ENCODE measurements around the gene DTNA.
"Not testable (repeated sequence)": the region's sequence is repeated elsewhere in the genome, so short reads cannot be mapped to it uniquely, and the experiment has no call there.

The DTNA gene

DNA sequence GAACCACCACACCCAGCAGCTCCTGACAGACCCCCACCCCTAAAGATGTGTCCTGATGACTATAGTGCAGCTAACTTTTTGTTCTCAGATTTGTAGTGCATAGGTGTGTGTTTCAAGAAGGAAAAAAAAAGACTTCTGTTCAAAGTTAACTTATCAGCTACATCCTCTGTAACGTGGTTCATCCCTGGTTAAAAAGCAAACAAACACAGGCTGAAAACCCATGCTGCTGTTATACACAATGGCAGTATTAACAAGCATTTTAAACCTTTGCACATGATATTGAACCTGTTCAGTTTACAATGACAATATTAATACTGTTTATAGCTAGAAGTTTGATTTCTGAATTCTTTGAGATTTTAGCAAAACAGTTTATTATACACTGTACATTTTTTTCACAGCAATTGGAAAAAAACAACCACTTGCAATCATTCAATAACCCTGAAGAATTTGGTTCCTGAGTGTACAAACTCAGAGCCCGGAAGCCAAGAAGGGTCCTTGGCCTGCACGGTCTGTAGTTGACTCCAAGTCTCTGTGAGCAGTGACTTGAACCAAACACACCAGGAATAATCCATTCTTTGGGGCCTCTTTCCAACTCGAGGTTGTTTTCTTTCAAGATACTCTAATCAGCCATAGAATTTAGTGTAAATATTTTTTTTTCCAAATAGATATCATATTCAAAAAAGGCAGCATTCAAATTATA lies 177.9 kb downstream of the DTNA start:
- in situ Hi-C loops (cut with MboI; ENCODE audit: low sequenced_read_pairs) = no loop called here

DNA sequence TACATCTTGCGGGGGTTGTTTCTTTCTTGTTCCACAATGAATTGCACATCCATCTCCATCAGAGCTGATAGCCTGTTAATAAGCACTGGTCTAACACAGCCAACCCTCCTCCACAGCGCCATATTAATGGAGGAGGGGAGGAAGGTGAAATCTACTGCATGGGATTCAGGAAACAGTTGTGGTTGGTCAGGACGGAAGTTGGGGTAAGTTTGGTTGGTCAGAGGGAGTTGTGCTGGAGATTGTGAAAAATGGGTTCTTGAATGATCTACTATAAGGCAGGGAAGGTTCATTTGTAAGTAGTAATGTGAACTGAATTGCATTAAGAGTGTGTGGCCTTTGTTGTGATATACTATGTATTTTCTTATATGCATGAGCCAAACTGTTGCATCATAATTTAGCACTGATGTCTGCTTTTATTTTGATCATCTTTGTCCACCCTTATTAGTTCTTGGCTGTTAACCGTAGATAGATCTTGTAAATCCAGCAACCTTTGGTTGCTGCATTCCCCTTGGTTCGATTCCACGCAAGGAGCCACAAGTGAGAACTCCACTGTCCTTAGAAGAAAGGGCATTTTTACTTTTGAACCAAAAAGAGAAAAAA lies 180.5 kb downstream of the DTNA start:
- in situ Hi-C loops (cut with MboI; ENCODE audit: low sequenced_read_pairs) = no loop called here

DNA sequence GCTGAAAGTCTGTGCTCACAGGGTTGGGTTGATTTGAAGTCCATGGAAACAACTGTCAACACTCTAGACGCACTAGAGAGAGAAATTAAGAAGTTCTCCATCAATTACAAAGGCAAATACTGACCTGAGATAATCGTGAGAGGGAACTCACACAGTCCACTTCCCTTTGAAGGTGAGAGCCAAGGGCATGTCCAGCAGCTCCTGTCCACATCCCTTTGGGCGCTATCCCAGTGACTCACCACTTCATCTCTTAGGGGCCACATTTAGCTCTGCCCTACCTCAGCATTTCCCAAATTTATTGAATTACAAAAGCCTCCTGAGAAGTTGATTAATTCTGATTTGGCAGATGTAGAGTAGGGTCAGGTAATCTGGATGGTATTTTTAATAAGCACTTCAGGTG lies 182.3 kb downstream of the DTNA start:
- in situ Hi-C loops (cut with MboI; ENCODE audit: low sequenced_read_pairs) = no loop called here

DNA sequence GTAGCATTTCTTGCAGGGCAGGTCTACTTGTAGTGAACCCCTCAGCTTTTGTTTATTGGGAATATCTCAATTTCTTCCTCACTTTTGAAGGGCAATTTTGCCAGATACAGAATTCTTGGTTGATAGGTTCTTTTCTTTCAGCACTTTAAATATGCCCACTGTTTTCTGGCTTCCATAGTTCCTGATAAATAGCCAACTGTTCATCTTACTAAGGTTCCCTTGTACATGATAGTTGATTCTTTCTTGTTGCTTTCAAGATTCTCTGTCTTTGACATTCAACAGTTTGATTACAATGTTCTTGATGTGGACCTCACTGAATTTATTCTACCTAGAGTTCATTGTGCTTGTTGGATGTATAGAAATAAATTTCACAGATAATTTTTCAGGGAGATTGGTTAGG lies 183.1 kb downstream of the DTNA start:
- in situ Hi-C loops (cut with MboI; ENCODE audit: low sequenced_read_pairs) = no loop called here

DNA sequence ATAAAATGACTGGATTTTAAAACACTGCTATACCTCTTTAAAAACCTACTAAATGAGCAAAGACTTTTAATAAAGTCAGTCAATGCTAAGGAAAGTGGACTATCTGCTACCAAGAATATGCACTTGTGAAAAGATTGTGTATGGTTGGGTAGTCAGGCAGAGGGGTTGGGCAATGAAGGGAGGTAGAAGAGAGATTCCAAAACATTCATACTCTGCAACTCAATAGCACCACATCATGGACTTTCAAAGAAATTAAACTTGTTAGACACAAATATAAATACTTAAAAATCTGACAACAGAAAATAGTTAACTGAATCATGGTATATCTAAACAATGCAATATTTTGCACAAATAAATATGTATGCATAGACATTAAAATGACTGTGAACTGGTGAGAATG lies 191.2 kb downstream of the DTNA start:
- in situ Hi-C loops (cut with MboI; ENCODE audit: low sequenced_read_pairs) = no loop called here

DNA sequence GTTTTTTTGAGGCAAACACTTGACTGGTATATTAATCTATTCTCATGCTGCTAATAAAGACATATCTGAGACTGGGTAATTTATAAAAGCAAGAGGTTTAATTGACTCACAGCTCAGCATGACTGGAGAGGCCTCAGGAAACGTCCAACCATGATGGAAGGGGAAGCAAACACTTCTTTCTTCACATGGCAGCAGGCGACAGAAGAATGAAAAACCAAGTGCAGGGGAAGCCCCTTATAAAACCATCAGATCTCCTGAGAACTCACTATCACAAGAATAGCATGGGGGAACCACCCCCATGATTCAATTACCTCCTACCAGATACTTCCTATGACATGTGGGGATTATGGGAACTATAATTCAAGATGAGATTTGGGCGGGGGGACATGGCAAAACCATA lies 194.9 kb downstream of the DTNA start:
- in situ Hi-C loops (cut with MboI; ENCODE audit: low sequenced_read_pairs) = no loop called here

DNA sequence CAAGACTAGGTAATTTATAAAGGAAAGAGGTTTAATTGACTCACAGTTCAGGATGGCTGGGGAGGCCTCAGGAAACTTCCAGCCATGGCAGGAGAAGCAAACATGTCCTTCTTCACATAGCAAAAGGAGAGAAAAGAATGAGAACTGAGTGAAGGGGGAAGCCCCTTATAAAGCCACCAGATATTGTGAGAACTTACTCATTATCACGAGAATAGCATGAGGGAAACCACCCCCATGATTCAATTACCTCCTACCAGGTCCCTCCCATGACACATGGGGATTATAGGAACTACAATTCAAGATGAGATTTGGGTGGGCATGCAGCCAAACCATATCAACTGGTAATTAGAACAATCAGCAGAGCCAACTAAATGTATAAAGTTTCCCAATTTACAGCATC lies 196.9 kb downstream of the DTNA start:
- in situ Hi-C loops (cut with MboI; ENCODE audit: low sequenced_read_pairs) = not testable (repeated sequence)

DNA sequence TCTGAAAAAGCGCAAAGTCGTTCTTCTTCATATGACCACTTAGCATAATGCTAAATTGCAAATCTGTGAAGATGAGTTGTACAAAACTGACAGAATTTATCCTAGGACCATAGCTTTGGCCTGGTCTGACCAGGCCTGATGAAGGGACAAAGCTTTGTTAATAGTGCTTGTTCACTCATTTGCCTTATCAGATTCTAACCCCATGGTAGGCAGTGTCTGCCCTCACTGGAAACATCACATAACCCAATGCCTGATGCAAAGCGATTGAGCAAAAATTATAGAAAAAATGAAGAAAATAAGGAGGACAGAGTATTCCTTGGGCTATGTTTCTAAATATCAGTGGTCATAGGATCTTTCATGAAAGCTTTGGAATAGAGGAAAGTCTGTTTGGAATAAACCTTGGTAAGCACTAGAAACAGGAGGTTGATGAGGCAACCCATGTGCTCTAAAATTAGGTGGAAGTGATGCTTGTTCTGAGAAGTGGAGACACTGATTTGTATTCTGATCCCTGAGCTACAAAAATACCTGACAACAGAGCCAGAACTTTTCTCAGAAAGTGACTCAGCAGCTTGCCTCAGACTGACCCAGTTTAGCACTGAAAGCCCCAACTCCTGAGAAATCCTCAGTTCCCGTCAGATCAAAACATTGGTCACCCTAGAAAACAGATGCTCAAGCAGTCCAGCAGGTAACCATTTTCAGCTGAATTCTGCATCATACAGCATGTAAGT lies 199.7 kb downstream of the DTNA start:
- in situ Hi-C loops (cut with MboI; ENCODE audit: low sequenced_read_pairs) = no loop called here

DNA sequence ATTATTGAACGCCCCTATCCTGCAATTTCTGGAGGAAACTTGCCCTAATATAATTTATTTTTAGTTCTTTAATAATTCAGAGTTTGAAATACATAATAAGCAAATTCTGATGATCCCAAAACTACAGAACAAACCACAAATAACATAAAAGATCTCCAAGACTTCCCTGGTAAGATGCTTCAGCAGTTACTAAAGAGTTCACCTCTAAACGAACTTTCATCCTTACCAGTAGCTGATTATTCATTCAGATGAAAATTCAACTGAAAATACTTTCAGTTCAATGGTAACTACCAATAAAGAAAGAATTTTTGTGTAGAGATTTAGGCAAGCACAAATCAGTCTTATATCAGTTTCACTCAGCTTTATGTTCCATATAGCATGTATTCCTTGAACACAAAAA lies 201.0 kb downstream of the DTNA start:
- in situ Hi-C loops (cut with MboI; ENCODE audit: low sequenced_read_pairs) = no loop called here

DNA sequence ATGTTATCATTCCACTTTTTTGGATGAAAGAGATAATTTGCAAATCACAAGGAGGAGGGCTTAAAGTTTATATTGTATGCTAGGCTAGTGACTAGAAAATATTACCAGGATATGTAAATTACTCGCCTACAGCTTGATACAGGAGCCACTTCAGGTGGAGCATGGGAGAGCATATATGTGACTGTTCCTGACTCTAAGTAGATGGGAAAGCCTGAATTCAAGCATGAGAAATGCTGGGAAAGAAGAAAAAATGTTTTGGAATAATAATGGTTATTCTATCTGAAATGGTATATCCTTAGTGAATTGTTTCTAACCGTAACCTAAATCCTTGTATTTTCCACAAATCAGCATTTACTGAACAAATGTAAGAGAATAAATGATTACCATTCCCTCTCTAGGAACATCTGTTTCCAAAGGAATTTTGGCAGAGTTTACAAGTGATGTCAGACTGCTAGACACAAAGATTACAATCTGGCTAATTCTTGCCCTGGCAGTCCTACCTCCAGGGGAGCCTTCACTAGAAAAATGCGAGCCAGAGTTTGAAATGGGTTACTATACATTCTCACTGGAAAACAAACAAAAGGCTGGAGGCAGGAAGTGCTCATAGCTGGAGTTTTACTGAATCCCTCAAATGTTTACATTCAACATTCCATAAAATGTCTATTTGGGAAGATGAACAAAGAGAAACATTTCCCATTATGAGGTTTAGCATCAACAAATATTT lies 201.7 kb downstream of the DTNA start:
- in situ Hi-C loops (cut with MboI; ENCODE audit: low sequenced_read_pairs) = no loop called here

DNA sequence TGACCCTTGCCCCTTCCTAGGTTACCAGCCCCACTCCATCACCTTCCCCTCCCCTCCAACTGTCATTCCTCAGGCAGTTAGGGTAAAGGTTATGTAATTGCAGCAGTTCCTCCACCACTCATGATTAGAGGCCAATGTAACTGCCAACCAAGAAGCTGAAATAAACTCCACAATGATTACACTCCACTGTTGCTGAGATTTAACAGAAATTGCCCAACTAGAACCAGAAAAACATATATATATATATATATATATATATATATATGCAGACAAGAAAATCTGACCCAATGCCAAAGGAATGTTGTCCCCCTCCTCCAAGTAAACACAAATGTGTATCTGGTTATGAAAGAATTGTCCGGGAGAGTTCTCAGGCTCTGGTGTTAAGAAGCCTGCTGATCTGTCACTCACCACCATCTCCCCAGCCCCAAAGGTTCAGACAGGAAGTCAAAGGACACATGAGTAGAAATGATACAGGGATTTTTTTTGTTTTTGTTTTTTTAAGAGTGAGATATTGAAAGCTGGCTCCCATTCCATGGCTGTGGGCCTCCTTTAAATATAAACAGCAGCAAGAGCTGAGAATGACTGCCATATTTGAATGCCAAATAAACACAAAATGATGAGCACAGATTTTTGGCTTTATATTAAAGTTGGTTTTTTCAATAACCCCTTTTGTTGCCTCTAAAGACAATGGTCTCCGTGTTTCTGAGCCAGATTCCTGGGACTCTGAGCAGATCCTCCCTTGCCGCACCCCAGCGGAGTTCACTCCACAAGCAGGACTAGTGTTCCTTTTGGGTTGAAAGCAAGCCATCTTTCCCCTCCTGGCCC lies 204.0 kb downstream of the DTNA start:
- in situ Hi-C loops (cut with MboI; ENCODE audit: low sequenced_read_pairs) = no loop called here

DNA sequence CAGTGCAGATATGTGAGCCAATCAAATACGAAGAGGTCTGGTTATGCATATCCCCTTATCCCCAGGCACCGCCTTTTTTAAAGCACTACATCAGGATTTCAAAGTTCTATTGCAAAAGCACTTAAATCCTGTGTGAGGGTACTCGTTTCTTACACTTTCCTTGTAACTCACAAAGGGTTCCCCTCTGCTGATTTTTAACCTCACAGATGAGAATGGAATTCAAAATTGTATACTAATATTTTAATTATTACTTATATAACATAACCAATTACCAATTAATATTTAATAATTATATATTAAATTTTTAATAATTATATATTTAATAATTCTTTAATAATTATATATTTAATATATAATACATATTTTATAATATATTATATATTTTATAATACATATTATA lies 204.9 kb downstream of the DTNA start:
- in situ Hi-C loops (cut with MboI; ENCODE audit: low sequenced_read_pairs) = no loop called here

DNA sequence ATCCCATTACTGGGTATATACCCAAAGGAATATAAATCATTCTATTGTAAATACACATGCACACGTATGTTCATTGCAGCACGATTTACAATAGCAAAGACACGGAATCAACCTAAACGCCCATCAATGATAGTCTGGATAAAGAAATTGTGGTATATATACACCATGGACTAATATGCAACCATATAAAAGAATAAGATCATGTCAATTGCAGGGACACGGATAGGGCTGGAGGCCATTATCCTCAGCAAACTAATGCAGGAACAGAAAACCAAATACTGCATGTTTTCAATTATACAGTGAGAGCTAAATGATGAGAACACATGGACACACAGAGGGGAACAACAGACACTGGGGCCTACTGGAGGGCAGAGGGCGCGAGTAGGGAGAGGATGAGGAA lies 206.4 kb downstream of the DTNA start:
- in situ Hi-C loops (cut with MboI; ENCODE audit: low sequenced_read_pairs) = not testable (repeated sequence)

DNA sequence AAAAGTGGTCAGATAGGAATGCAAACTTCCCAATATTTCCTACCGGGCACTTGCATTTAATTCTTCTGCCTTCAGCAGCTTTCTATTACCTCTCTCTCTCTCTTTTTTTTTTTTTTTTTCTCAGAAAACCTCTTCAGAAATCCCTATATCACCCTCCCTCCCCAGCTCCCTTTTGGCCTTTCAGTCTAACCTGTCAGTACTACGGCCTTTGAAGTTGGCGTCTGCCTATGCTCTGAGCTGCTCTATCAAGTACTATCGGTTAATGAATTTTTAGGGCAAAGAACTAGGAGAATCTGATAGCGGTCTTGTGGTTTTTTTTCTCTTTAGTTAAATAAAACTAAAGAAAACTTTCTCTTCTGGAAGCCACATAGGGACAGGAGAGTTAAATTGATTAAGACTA lies 208.8 kb downstream of the DTNA start:
- in situ Hi-C loops (cut with MboI; ENCODE audit: low sequenced_read_pairs) = no loop called here

DNA sequence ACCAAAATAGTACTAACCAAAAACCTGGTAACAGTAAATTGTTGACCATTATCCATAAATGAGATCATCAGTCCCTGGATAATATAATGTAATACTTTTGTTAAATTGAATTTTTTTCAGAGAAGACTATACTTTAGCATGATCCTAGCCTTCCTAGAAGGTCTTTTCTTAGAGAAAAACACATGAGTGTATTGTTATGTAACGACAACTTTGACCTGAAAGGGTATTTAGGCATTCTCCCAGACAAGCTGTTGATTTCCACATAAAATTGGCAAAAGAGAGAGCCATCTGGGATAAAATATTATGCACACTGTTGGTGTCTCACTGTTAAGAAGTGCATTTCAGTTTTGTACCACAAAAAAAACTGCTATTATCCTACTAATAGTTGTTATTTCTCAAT lies 211.1 kb downstream of the DTNA start:
- in situ Hi-C loops (cut with MboI; ENCODE audit: low sequenced_read_pairs) = no loop called here

DNA sequence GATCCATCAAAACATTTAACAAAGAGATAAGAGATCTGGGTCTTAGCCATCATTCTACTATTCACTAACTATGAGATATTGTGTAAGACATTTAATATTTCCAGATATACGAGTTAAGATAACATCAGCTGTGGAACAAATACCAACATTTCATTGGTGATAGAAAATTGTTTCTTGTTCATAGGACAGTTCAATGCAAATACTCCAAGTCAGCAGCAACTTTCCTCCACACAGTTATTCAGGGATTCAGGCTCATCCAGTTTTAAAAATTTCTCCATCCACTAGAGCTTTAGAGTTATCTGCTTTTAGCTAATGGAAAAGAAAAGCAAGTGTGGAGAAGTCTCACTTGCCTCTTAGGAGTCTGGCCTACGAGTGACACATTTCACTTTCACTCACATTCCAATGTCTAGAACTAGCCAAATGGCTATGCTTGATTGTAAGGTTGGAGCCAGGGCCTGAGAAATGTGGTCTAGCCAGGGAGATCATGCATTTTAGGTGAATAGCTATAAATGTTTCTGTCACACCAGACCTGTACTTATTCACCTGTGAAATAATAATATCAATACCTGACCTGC lies 211.8 kb downstream of the DTNA start:
- in situ Hi-C loops (cut with MboI; ENCODE audit: low sequenced_read_pairs) = no loop called here

DNA sequence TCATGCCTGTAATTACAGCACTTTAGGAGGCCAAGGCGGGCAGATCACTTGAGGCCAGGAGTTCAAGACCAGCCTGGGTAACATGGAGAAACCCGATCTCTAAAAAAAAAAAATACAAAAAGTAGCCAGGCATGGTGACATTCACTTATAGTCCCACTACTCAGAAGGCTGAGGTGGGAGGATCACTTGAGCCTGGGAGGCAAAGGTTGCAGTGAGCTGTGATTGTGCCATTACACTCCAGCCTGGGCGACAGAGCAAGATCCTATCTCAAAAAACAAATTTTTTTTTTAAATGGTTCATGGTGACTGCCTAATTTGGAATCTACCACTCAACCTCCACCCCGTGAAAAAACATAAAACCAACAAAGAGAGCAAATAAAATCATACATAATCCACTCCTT lies 212.5 kb downstream of the DTNA start:
- in situ Hi-C loops (cut with MboI; ENCODE audit: low sequenced_read_pairs) = not testable (repeated sequence)

DNA sequence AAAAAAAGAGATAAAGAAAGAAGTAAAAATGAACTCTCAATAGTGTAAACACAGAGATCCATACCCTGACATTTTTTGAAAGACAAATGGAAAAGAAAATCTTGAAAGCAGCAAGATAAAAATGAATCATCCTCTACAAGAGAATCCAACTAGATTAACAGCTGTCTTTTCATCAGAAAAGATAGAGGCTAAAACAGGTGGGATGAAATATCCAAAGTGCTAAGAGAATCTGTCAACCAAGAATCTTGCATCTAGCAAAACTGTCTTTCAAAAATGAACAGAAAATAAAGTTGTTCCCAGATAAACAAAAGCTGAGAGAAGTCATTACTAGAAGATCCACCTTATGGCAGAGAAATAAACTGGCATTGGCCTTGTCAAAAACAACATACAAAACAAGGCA lies 213.8 kb downstream of the DTNA start:
- in situ Hi-C loops (cut with MboI; ENCODE audit: low sequenced_read_pairs) = no loop called here

DNA sequence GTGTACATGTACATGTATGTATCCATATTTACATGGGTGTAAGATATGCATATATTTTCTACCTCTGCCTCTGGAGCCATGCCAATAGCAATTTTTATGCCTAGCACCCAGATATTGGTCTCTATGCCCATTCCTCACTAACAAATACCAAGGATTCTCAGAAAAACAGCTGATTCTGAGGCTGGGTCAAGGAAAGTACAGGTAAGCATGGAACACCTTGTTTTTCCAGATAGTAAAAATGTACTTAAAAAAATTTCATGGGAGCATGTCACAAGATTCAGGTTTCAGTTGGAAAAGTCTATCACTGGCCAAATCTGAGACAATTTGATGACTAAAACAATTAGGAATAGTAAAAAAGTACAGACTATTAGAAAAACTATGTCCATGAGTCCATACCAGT lies 216.6 kb downstream of the DTNA start:
- in situ Hi-C loops (cut with MboI; ENCODE audit: low sequenced_read_pairs) = no loop called here

DNA sequence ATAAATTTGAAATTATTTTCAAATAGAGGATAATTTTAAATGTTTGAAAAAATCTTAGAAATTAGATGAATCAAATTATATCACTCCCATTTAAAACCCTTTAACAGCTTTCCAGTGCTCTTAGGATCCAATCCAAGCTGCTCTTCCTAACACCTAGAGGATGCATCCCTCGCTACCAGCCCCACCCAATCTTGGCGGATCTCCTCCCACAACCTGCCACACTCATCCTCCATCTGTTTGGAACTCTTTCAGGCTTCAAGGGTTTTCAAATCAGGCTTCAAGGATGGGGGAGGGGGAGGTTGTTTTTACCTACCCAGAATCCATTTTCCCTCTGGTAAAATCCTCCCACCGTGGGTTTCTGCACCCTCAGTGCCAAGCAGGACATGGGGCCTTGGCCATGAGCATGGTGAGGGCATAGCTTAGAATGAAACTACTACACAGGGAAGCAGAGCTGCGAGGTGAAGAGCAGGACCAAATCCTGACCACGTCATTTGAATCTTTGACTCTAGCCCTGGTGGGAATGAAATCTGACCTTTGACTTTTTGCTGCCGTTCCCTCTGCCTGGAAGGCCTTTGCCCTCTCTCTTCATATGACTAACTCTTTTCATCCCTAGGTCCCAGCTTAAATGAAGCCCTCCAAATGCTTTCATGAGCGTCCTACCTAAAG lies 218.1 kb downstream of the DTNA start:
- in situ Hi-C loops (cut with MboI; ENCODE audit: low sequenced_read_pairs) = no loop called here

All from HL-60/S4 treated with retinoic acid at 250 ng/mL for 4 days and 3 days (cell line).